ENCODE measurements around the gene CARM1. TPM values are rescaled to one million over a fixed set of nuclear protein-coding genes. Genes with fewer than 3 reads are reported as not detected.
A peak's percentile ranks its signal among the peaks of the same experiment; 100 is the strongest.

CARM1 gene
- total RNA-seq, 1 experiment from 2014 or later: 63.7 TPM

GRCh38 chr19:10839114-10840050 lies 32.0 kb upstream of the CARM1 start:
- H3K4me3 ChIP-seq: no peak overlapping the region
- intact Hi-C loops (cut with micrococcal nuclease; ENCODE audit: unreplicated experiment): no loop called here
- no peaks in the 10 kb centered on the region for H3K9me3 ChIP-seq (ENCODE audit: insufficient read depth, low read depth)
- no peaks in the 10 kb centered on the region for H3K27me3 ChIP-seq (ENCODE audit: insufficient read depth, low read depth)
- peaks cover 13% of the 10 kb centered on the region for H3K4me1 ChIP-seq (replicated peaks; ENCODE audit: insufficient read depth)
- H4K20me1 ChIP-seq (ENCODE audit: insufficient read depth): no peaks in the 10 kb centered on the region
- H3K27ac ChIP-seq: no peak overlapping the region
- peaks cover 10% of the 10 kb centered on the region; the same call in 1 of the 2 replicates for H3K79me2 ChIP-seq (ENCODE audit: low read depth)
- H3K9me2 ChIP-seq (ENCODE audit: insufficient read depth): no peaks in the 10 kb centered on the region
- peaks cover 17% of the 10 kb centered on the region; the same call in 1 of the 2 replicates for H3F3A ChIP-seq (ENCODE audit: insufficient read depth, low read depth)
- BruUV-seq (replicated peaks): no TSS peak
- POLR2A ChIA-PET (ENCODE audit: unreplicated experiment): no interaction called here
- CTCF ChIA-PET: interaction anchor here (0.6 to 2.1 kb wide), 2 partner anchors 25 to 302 kb away, joined by 3 to 4 read pairs; no protein-coding TSS in a partner anchor
- H3K36me3 ChIP-seq (ENCODE audit: low read depth): no peaks in the 10 kb centered on the region
- no peak for DNase-seq
- no peak overlapping the region for H3K4me2 ChIP-seq
- no peak for TF ChIP-seq CTCF (conservative IDR thresholded peaks at IDR 0.05)
- no peak for TF ChIP-seq EZH2 (IDR thresholded peaks at IDR 0.05; ENCODE audit: low read depth)
- H2AFZ ChIP-seq: no peak overlapping the region

- Histone ChIP-seq H4K20me1 (ENCODE audit: insufficient read depth) (no peaks in the 10 kb centered on the region), H3F3A (ENCODE audit: insufficient read depth, low read depth) (no peaks in the 10 kb centered on the region), H3K4me2 (no peak overlapping the region), H2AFZ (no peak overlapping the region), H3K79me2 (ENCODE audit: low read depth) (no peaks in the 10 kb centered on the region), H3K4me1 (replicated peaks; ENCODE audit: insufficient read depth) (no peaks in the 10 kb centered on the region), H3K4me3 (no peak overlapping the region), H3K27ac (no peak overlapping the region), H3K9me2 (ENCODE audit: insufficient read depth) (no peaks in the 10 kb centered on the region), H3K36me3 (ENCODE audit: low read depth) (no peaks in the 10 kb centered on the region), H3K27me3 (ENCODE audit: insufficient read depth, low read depth) (no peaks in the 10 kb centered on the region), H3K9me3 (ENCODE audit: insufficient read depth, low read depth) (no peaks in the 10 kb centered on the region)
- intact Hi-C loops (cut with micrococcal nuclease; ENCODE audit: unreplicated experiment): no loop called here
- BruUV-seq (replicated peaks): no TSS peak
- CTCF ChIA-PET: no interaction called here
- DNase-seq: peak in 1 of 2 experiments; percentile 21
- POLR2A ChIA-PET (ENCODE audit: unreplicated experiment): no interaction called here
- TF ChIP-seq EZH2 (IDR thresholded peaks at IDR 0.05; ENCODE audit: low read depth) (no peak), CTCF (conservative IDR thresholded peaks at IDR 0.05) (no peak)
These were observed 28.6 kb upstream of the CARM1 start for GRCh38 chr19:10842788-10843187.

GRCh38 chr19:10846500-10847202 lies 24.7 kb upstream of the CARM1 start:
- Histone ChIP-seq H3K4me3 (no peak overlapping the region), H3K27me3 (ENCODE audit: insufficient read depth, low read depth) (no peaks in the 10 kb centered on the region), H3K9me2 (ENCODE audit: insufficient read depth) (no peaks in the 10 kb centered on the region), H3K36me3 (ENCODE audit: low read depth) (no peaks in the 10 kb centered on the region), H3K4me1 (replicated peaks; ENCODE audit: insufficient read depth) (no peaks in the 10 kb centered on the region), H3K4me2 (no peak overlapping the region), H3F3A (ENCODE audit: insufficient read depth, low read depth) (no peaks in the 10 kb centered on the region), H3K79me2 (ENCODE audit: low read depth) (no peaks in the 10 kb centered on the region), H4K20me1 (ENCODE audit: insufficient read depth) (no peaks in the 10 kb centered on the region), H2AFZ (no peak overlapping the region), H3K9me3 (ENCODE audit: insufficient read depth, low read depth) (no peaks in the 10 kb centered on the region), H3K27ac (no peak overlapping the region)
- peak in 1 of 2 experiments; percentile 28 for DNase-seq
- intact Hi-C loops (cut with micrococcal nuclease; ENCODE audit: unreplicated experiment): no loop called here
- TF ChIP-seq EZH2 (IDR thresholded peaks at IDR 0.05; ENCODE audit: low read depth) (no peak), CTCF (conservative IDR thresholded peaks at IDR 0.05) (no peak)
- BruUV-seq (replicated peaks): no TSS peak
- ChIA-PET POLR2A (ENCODE audit: unreplicated experiment) (interaction anchor here (0.6 kb wide), 1 partner anchor 11 kb away, joined by 3 read pairs; no protein-coding TSS in a partner anchor), CTCF (interaction anchor here (0.5 to 0.7 kb wide), 2 partner anchors 19 to 113 kb away, joined by 5 to 9 read pairs; no protein-coding TSS in a partner anchor)
